ACC112 (cell line): Measurements from ENCODE around the gene HOXD10.

Experiments used
- H2AFZ ChIP-seq: fragments of 200-600 bp; sonication (generic); one replicate; pipeline ENCODE4 v1.6.0; 2017; ENCODE audit warnings: antibody characterized with exemption, low read length; ENCODE audit not compliant: unreplicated experiment
- H3K27ac ChIP-seq: fragments of 200-600 bp; sonication (generic); 2 replicates; pipeline ENCODE4 v1.5.1; 2014; ENCODE audit warnings: low read depth, mild to moderate bottlenecking, antibody characterized with exemption, low read length, moderate library complexity
- H3K27me3 ChIP-seq: fragments of 200-600 bp; sonication (generic); 2 replicates; pipeline ENCODE4 v1.6.1; 2014; ENCODE audit warnings: mild to moderate bottlenecking, antibody characterized with exemption, low read length, moderate library complexity, mixed read lengths; ENCODE audit not compliant: insufficient read depth
- H3K36me3 ChIP-seq: fragments of 200-600 bp; sonication (generic); 2 replicates; pipeline ENCODE4 v1.6.1; 2016; ENCODE audit warnings: mild to moderate bottlenecking, antibody characterized with exemption, low read length, moderate library complexity, mixed read lengths; ENCODE audit not compliant: insufficient read depth
- H3K4me1 ChIP-seq: fragments of 200-600 bp; sonication (generic); one replicate; pipeline ENCODE4 v1.6.1; 2016; ENCODE audit warnings: low read length, mixed read lengths; ENCODE audit not compliant: insufficient read depth, unreplicated experiment, control insufficient read depth
- H3K4me3 ChIP-seq: fragments of 200-600 bp; sonication (generic); 2 replicates; pipeline ENCODE4 v1.5.1; 2014; ENCODE audit warnings: mild to moderate bottlenecking, low read depth, low read length
- H3K79me2 ChIP-seq: fragments of 200-600 bp; sonication (generic); one replicate; pipeline ENCODE4 v1.6.0; 2016; ENCODE audit warnings: low read length; ENCODE audit not compliant: control insufficient read depth, unreplicated experiment, insufficient read depth

Gene HOXD10

DNA sequence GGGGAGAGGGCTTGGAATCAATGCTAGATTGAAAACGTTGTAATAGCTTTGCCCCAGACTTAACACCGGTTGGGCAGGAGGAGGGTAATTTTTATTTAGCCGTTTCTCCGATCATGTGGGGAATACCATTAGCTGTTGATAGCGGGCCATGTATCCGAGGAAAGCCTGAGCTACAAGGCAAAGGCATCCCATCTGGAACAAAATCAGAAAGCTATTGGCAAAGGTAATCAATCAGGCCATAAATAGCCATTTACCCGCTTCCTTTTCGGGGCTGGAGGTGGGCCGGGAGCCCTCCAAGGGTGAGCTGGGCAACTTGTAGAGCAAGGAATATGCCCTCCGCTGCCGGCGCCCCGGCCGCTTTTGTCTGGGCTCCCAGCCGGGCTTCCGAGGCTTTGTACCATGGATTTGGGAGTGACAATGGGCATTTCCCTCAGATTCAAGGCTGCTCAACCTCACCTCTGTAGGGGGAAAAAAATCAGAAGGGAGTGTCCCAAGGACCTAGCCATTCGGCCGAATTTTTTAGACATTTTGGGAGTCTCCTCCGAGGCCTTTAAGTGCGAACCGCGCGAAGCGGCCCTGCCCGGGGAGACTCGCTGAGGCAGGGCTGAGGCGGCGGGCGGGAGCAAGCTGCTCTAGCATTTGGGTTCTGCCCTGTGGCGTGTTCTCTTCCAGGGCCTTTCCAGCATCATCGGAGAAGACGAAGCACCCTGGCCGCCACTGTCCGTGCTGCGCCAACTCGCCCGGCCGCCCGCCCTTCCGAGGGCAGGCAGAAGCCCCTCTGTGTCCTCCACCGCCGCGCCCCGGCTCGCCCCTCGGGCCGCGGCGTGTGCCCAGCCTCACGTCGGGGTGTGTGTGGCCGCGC is 4.8 kb downstream of the HOXD10 start:
- Histone ChIP-seq H3K4me3 (peak overlapping the region; percentile 92), H3K27ac (no peak overlapping the region), H3K79me2 (no peaks in the 10 kb centered on the region), H3K4me1 (no peaks in the 10 kb centered on the region), H2AFZ (peak overlapping the region; percentile 94), H3K36me3 (no peaks in the 10 kb centered on the region), H3K27me3 (peaks cover 57% of the 10 kb centered on the region)

GRCh38 chr2:176122052-176122682 is 5.6 kb downstream of the HOXD10 start:
- H3K79me2 ChIP-seq: no peaks in the 10 kb centered on the region
- no peaks in the 10 kb centered on the region for H3K4me1 ChIP-seq
- peak overlapping the region; percentile 92 for H3K4me3 ChIP-seq
- peak overlapping the region; percentile 94 for H2AFZ ChIP-seq
- H3K36me3 ChIP-seq: no peaks in the 10 kb centered on the region
- peaks cover 50% of the 10 kb centered on the region for H3K27me3 ChIP-seq
- H3K27ac ChIP-seq: no peak overlapping the region

DNA sequence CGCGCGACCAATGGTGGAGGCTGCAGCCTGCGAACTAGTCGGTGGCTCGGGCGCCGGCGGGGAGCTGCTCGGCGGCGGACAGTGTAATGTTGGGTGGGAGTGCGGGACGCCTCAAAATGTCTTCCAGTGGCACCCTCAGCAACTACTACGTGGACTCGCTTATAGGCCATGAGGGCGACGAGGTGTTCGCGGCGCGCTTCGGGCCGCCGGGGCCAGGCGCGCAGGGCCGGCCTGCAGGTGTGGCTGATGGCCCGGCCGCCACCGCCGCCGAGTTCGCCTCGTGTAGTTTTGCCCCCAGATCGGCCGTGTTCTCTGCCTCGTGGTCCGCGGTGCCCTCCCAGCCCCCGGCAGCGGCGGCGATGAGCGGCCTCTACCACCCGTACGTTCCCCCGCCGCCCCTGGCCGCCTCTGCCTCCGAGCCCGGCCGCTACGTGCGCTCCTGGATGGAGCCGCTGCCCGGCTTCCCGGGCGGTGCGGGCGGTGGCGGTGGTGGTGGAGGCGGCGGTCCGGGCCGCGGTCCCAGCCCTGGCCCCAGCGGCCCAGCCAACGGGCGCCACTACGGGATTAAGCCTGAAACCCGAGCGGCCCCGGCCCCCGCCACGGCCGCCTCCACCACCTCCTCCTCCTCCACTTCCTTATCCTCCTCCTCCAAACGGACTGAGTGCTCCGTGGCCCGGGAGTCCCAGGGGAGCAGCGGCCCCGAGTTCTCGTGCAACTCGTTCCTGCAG is 6.3 kb downstream of the HOXD10 start, which contains the start of gene HOXD9:
TSS of gene HOXD9 (plus strand) at position 37 of the 728 bp plus-strand sequence. CDS start at position 87, 50 bp downstream.
- peaks cover 4% of the 10 kb centered on the region for H3K4me1 ChIP-seq
- H3K79me2 ChIP-seq: no peaks in the 10 kb centered on the region
- peak within 1 kb of the TSS; percentile 94 for H2AFZ ChIP-seq
- no peak within 1 kb of the TSS for H3K27ac ChIP-seq
- H3K36me3 ChIP-seq: no peaks in the 10 kb centered on the region
- peak within 1 kb of the TSS; percentile 92 for H3K4me3 ChIP-seq
- peaks cover 43% of the 10 kb centered on the region for H3K27me3 ChIP-seq

GRCh38 chr2:176123411-176124109 is 7.0 kb downstream of the HOXD10 start:
- no peaks in the 10 kb centered on the region for H3K36me3 ChIP-seq
- no peaks in the 10 kb centered on the region for H3K79me2 ChIP-seq
- peaks cover 36% of the 10 kb centered on the region for H3K27me3 ChIP-seq
- H3K4me3 ChIP-seq: peak overlapping the region; percentile 92
- peak overlapping the region; percentile 94 for H2AFZ ChIP-seq
- H3K4me1 ChIP-seq: peaks cover 8% of the 10 kb centered on the region
- no peak overlapping the region for H3K27ac ChIP-seq

- no peaks in the 10 kb centered on the region for H3K79me2 ChIP-seq
- H3K4me3 ChIP-seq: no peak overlapping the region; the same call in 1 of the 2 replicates
- H2AFZ ChIP-seq: no peak overlapping the region
- no peak overlapping the region for H3K27ac ChIP-seq
- H3K36me3 ChIP-seq: no peaks in the 10 kb centered on the region
- H3K27me3 ChIP-seq: peaks cover 30% of the 10 kb centered on the region
- H3K4me1 ChIP-seq: peaks cover 8% of the 10 kb centered on the region
These were observed 7.8 kb downstream of the HOXD10 start for GRCh38 chr2:176124110-176124946.

GRCh38 chr2:176124947-176125771 is 8.6 kb downstream of the HOXD10 start:
- H3K36me3 ChIP-seq: no peaks in the 10 kb centered on the region
- H3K4me3 ChIP-seq: no peak overlapping the region
- no peak overlapping the region for H2AFZ ChIP-seq
- H3K79me2 ChIP-seq: no peaks in the 10 kb centered on the region
- H3K4me1 ChIP-seq: peaks cover 8% of the 10 kb centered on the region
- H3K27me3 ChIP-seq: peaks cover 21% of the 10 kb centered on the region
- no peak overlapping the region for H3K27ac ChIP-seq

- no peak overlapping the region for H2AFZ ChIP-seq
- no peaks in the 10 kb centered on the region for H3K36me3 ChIP-seq
- H3K4me3 ChIP-seq: no peak overlapping the region
- H3K79me2 ChIP-seq: no peaks in the 10 kb centered on the region
- H3K27ac ChIP-seq: no peak overlapping the region
- peaks cover 8% of the 10 kb centered on the region for H3K4me1 ChIP-seq
- H3K27me3 ChIP-seq: peaks cover 16% of the 10 kb centered on the region
These were observed 9.1 kb downstream of the HOXD10 start for GRCh38 chr2:176125772-176126054.

- Histone ChIP-seq H3K4me1 (peaks cover 13% of the 10 kb centered on the region), H2AFZ (peak overlapping the region; percentile 91), H3K27me3 (peaks cover 1% of the 10 kb centered on the region), H3K79me2 (peaks cover 10% of the 10 kb centered on the region), H3K27ac (no peak overlapping the region), H3K36me3 (peaks cover 2% of the 10 kb centered on the region; the same call in 1 of the 2 replicates), H3K4me3 (peak overlapping the region; percentile 79)
These were observed 10.6 kb downstream of the HOXD10 start for GRCh38 chr2:176126929-176127773.

DNA sequence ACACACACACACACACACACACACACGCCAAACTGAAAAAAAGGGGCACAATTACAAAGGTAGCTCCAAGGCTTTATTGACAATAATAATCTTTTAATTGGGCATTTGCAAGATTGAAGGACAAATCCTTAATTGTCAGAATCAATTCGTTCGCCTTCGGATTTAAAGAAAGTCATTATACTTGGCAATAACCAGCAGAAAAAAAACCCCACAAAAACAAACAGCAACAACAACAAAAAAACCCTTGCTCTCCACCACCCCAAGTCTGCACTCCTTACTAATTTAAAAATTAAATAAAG is 11.1 kb downstream of the HOXD10 start:
- Histone ChIP-seq H3K27me3 (no peaks in the 10 kb centered on the region), H3K4me1 (peaks cover 13% of the 10 kb centered on the region), H3K79me2 (peaks cover 14% of the 10 kb centered on the region), H3K27ac (0 out of 2 replicates have a peak overlapping the region, but pooled peaks have one; percentile 74), H2AFZ (no peak overlapping the region), H3K36me3 (peaks cover 4% of the 10 kb centered on the region; the same call in 1 of the 2 replicates), H3K4me3 (peak overlapping the region; percentile 79)
